Ovary (tissue), 9 donors: ENCODE data around the gene KCNH6. TPM values are rescaled to one million over a fixed set of nuclear protein-coding genes. Genes with fewer than 3 reads are reported as not detected.

Experiments
- DNase-seq, 5 donors: peaks; one replicate each; pipeline ENCODE4 v3.0.0-alpha.2; 2019 to 2020
- H3K27ac ChIP-seq, 2 donors: fragments of 200-600 bp; one replicate each; pipeline versions ENCODE4 v1.5.1 to v1.8.0; 2019 to 2022
- H3K27me3 ChIP-seq: fragments of 200-600 bp; one replicate; pipeline ENCODE4 v1.8.0; 2022
- H3K36me3 ChIP-seq: fragments of 200-600 bp; sonication (generic); one replicate; pipeline ENCODE4 v1.5.1; 2019
- H3K4me1 ChIP-seq: one replicate; pipeline ENCODE4 v1.8.1; 2013; ENCODE audit warnings: mild to moderate bottlenecking, moderate library complexity; ENCODE audit not compliant: insufficient read depth
- H3K4me3 ChIP-seq: fragments of 200-600 bp; sonication (generic); one replicate; pipeline ENCODE4 v1.5.1; 2017
- H3K9me3 ChIP-seq, 2 donors: fragments of 200-600 bp in 1 of 2; sonication (generic) in 1 of 2; one replicate each; pipeline versions ENCODE4 v1.5.1 to v1.8.1; 2013 to 2019; ENCODE audit warnings: mild to moderate bottlenecking in 1 of 2, moderate library complexity in 1 of 2
- EP300 ChIP-seq: sonication (generic); formaldehyde crosslinking; IDR thresholded peaks from one replicate; pipeline ENCODE4 v1.6.1; 2017; ENCODE audit warnings: antibody characterized with exemption
- POLR2A ChIP-seq: fragments of 450-650 bp; IDR thresholded peaks from one replicate; pipeline ENCODE4 v1.6.1; 2017; ENCODE audit warnings: antibody characterized with exemption, mild to moderate bottlenecking, moderate library complexity
- WGBS, 3 donors: extraction: QIAGEN DNeasy Blood & Tissue Kit in 1 of 3; methylation state at CpG; one replicate each; pipeline versions ENCODE4 v1.1.5 to v1.1.7; 2013 to 2017; 5-methylcytosine and 5-hydroxymethylcytosine counted together
- intact Hi-C, 4 donors: fragments of 100-400 bp; cut with DNase I; formaldehyde crosslinking; loops; one replicate each; pipeline versions ENCODE4 v1.11.0 to v1.15.1; 2022 to 2023
- polyA plus RNA-seq, 2 donors: library from polyadenylated mRNA; stranded (reverse); fragments of 200-250 nt in 1 of 2; fragments of 350-450 nt in 1 of 2; fragmentation: Illumina TruSeq in 1 of 2; extraction: RNeasy Lipid Tissue Mini Kit (QIAGEN cat#74804) in 1 of 2; gene quantifications; one replicate each; pipeline ENCODE4 v1.2.3, GENCODE V29; 2013 to 2014
- total RNA-seq, 7 donors: library from RNA; depleted of rRNA in 2 of 7; stranded (reverse); fragments of >200 nt in 2 of 7; fragmentation: NEBNext Ultra II Directional in 3 of 7; extraction: Animal tissue kit (Norgen Biotek cat#: 25700) in 3 of 7; gene quantifications; one replicate each; pipeline versions ENCODE4 v1.1.0 to v1.2.4, GENCODE V29; 2016 to 2023
- TF ChIP-seq, protein P1 (sequence below), 3 donors: fragments of 450-650 bp in 2 of 3; fragments of 200-600 bp in 1 of 3; IDR thresholded peaks; one replicate each; pipeline versions ENCODE4 v1.5.1 to v1.8.0; 2016 to 2022; ENCODE audit warnings: antibody characterized with exemption in 3 of 3, mild to moderate bottlenecking in 1 of 3
- donor health status: DM: no; HTN: no; CAD: no; lungs with moderate emphysema.
- donor health status: DM: no; HTN: no; CAD: no.
- donor health status: Bipolar disorder and iron deficiency.
- donor health status: DM: yes; HTN: yes; CAD: no.
- donor health status: DM: no; HTN: no; CAD: no.
- donor health status: DM: yes; HTN: yes; CAD: no.

The KCNH6 gene
- total and polyA plus RNA-seq, 9 donors, result 0.36 TPM; not detected in 8

DNA sequence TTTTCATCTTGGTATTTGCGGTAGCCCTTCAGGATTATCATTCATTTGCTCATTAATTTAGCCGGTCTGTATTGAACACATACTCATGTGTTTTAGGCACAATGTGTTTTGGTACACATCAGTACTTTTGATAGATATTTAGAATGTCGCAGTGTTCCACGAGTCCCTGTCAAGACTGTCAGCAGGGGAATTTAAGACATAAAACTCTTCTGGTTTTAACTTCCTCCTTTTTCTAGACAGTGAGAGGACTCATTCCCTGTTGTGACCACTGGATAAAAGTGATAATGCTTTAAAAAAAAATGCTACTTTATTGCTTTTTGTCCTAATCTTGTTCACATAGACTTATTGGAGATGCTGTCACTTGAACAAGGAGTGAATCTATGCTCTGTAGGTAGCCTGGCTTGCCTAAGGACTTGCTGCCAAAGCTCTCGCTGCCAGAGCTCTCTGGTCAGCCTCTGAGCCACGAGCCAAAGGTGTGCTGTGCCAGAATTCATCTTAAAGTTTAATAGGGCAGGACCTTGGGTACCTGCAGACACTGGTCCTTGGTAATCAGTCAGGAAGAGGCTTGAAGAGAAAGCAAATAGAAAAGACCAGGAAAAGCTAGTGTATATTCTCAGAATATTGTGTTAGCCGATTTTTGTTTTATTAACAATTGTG, 32.5 kb downstream of the KCNH6 start:
- Histone ChIP-seq H3K4me3 (no peak overlapping the region), H3K27ac (no peak overlapping the region), H3K9me3 (no peaks in the 10 kb centered on the region), H3K36me3 (no peaks in the 10 kb centered on the region), H3K4me1 (peaks cover 12% of the 10 kb centered on the region), H3K27me3 (no peaks in the 10 kb centered on the region)
- no peak for DNase-seq
- WGBS, 3 donors, result 67 to 74% (median 69%) methylated on average over 7 of the region's 7 CpGs
- intact Hi-C loops, result no loop called here
- TF ChIP-seq, protein P1, sequence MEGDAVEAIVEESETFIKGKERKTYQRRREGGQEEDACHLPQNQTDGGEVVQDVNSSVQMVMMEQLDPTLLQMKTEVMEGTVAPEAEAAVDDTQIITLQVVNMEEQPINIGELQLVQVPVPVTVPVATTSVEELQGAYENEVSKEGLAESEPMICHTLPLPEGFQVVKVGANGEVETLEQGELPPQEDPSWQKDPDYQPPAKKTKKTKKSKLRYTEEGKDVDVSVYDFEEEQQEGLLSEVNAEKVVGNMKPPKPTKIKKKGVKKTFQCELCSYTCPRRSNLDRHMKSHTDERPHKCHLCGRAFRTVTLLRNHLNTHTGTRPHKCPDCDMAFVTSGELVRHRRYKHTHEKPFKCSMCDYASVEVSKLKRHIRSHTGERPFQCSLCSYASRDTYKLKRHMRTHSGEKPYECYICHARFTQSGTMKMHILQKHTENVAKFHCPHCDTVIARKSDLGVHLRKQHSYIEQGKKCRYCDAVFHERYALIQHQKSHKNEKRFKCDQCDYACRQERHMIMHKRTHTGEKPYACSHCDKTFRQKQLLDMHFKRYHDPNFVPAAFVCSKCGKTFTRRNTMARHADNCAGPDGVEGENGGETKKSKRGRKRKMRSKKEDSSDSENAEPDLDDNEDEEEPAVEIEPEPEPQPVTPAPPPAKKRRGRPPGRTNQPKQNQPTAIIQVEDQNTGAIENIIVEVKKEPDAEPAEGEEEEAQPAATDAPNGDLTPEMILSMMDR (IDR thresholded peaks at IDR 0.05), result no peak
- TF ChIP-seq POLR2A, result no peak
- TF ChIP-seq EP300, result no peak

DNA sequence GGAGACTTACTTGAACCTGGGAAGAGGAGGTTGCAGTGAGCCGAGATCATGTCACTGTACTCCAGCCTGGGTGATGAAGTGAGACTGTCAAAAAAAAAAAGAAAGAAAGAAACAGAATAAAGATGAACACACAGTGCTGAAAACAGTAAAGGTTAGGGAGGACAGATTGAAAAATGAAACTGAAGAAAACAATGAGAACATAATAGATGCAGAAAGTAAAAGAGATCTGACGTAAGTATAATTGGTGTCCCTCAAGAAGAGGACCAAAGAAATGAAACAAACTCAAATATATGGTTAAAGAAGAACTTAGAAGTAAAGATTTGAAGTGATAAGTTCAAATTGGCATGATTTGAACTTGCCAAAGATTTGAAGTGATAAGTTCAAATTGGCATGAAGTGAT, 34.3 kb downstream of the KCNH6 start:
- H3K27me3 ChIP-seq, result no peaks in the 10 kb centered on the region
- peaks cover 10% of the 10 kb centered on the region for H3K4me1 ChIP-seq
- WGBS, 3 donors, result 99 to 100% (median 100%) methylated on average over 2 of the region's 2 CpGs
- no peaks in the 10 kb centered on the region for H3K9me3 ChIP-seq
- no peaks in the 10 kb centered on the region for H3K36me3 ChIP-seq
- no peak overlapping the region for H3K27ac ChIP-seq
- no peak for DNase-seq
- H3K4me3 ChIP-seq, result no peak overlapping the region
- intact Hi-C loops, result no loop called here
- TF ChIP-seq EP300, result no peak
- TF ChIP-seq, protein P1 (IDR thresholded peaks at IDR 0.05), result no peak
- no peak for TF ChIP-seq POLR2A

DNA sequence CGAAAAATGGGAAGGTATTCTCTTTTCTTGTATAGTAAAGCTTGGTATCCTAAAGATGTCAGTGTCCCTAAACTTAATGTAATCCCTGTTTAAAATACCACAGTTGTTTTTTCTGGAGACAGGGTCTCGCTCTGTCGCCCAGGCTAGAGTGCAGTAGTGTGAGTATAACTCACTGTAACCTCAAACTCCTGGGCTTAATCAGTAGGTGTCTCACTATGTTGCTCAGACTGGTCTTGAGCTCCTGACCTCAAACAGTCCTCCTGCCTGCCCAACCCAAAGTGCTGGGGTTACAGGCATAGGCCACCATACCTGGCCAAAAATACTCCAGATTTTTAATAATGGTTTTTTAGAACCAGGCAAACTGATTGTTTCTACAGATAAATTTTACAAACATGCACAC, 35.3 kb downstream of the KCNH6 start:
- no peak overlapping the region for H3K4me3 ChIP-seq
- H3K9me3 ChIP-seq, result no peaks in the 10 kb centered on the region
- H3K27ac ChIP-seq, result no peak overlapping the region
- no peak for DNase-seq
- 89 to 93% (median 93%) methylated on average over 3 of the region's 3 CpGs for WGBS, 3 donors
- no peaks in the 10 kb centered on the region for H3K36me3 ChIP-seq
- TF ChIP-seq, protein P1 (IDR thresholded peaks at IDR 0.05), result no peak
- TF ChIP-seq POLR2A, result no peak
- H3K27me3 ChIP-seq, result no peaks in the 10 kb centered on the region
- H3K4me1 ChIP-seq, result peaks cover 7% of the 10 kb centered on the region
- intact Hi-C loops, result no loop called here

DNA sequence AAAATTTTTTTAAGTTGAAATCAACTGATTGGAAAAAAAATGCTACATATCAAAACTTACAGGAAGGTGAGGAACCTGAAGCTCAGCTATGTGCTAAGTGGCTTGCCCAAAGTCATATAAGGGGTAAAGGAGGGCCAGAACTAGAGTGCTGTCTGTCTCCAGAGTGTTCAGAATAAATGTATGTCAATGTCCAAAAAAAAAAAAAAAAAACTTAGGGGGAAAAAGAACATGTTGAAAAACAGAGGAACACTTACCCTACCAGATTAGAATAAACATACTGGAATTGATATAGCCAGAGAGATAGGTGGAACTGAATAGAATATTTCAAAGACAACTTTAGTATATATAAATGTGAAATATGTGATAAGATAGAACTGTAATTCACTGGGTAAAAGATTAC, 38.7 kb downstream of the KCNH6 start:
- Histone ChIP-seq H3K4me1 (peaks cover 12% of the 10 kb centered on the region), H3K36me3 (no peaks in the 10 kb centered on the region), H3K27me3 (no peaks in the 10 kb centered on the region), H3K9me3 (no peaks in the 10 kb centered on the region), H3K4me3 (no peak overlapping the region), H3K27ac (no peak overlapping the region)
- intact Hi-C loops, result no loop called here
- no peak for DNase-seq
- TF ChIP-seq, protein P1 (IDR thresholded peaks at IDR 0.05), result no peak
- no peak for TF ChIP-seq EP300
- no peak for TF ChIP-seq POLR2A
